Left kidney (tissue), 2 donors: ENCODE data around the gene SLC12A9. TPM values are rescaled to one million over a fixed set of nuclear protein-coding genes. Genes with fewer than 3 reads are reported as not detected.

ENCODE experiments used
- DNase-seq: peaks from one replicate; pipeline ENCODE4 v3.0.0-alpha.2; 2013
- polyA plus RNA-seq: library from polyadenylated mRNA; unstranded; fragments of 120-200 nt; gene quantifications from one replicate; pipeline ENCODE4 v1.2.1, GENCODE V29; 2013; ENCODE audit not compliant: insufficient read length

SLC12A9 gene
- polyA plus RNA-seq, 1 donor, result 29.9 TPM

DNA sequence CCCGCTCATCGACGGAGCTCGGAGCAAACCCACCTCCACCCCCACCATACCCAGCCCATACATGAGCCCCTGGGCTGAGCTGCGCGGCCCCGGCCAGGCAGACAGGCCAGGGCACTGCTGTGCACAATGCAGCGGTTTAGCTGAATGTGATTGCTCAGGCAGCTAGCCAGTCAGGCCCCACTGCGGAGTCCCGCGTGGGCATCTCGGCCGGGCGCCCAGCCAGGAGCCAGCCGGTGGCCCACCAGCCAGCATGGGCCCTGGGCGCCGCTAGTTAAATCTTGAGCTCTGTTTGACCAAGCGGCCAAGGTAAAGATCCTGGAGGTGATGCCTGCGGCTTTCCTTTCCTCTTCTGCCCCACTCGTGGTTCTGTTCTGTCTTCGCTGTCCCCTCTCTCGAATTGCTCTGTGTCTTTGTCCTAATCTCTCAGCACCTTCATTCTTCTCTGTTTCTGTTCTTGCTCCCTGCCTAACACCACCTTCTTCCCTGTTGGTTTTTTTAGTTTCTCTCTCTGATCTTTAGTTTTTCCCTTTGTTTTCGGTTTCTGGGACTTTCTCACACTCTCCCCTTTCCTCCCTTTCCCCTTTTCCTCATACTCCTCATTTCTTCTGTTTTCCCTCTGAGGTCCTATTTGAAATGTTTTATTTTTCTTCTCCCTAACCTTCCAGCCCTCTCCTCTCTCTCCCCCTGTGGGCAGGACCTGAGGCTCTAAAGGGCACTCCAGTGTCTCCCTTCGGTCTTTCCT, 30.4 kb downstream of the SLC12A9 start:
- DNase-seq, result no peak

DNA sequence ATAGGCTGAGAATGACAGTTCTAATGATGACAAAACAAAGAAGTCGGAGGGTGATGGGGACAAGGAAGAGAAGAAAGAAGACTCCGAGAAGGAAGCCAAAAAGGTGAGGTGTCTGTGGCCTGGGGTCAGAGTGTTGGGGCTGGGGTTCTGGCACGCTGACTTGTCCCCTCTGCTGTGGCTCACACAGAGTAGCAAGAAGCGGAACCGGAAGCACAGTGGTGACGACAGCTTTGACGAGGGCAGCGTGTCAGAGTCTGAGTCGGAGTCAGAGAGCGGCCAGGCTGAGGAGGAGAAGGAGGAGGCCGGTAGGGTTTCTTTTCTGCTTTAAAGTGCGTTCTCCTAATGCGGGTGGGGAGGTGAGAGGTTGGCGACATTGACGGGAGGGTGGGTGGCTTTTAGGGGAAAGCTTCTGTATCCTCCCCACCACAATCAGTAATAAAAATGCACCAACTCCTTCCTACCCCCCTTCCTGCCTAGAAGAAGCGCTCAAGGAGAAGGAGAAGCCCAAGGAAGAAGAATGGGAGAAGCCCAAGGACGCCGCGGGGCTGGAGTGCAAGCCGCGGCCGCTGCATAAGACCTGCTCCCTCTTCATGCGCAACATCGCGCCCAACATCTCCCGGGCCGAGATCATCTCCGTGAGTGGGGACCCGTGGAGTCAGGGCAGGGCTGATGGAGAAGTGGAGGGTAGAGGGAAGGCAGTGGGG, 32.4 kb downstream of the SLC12A9 start:
- DNase-seq, result no peak

DNA sequence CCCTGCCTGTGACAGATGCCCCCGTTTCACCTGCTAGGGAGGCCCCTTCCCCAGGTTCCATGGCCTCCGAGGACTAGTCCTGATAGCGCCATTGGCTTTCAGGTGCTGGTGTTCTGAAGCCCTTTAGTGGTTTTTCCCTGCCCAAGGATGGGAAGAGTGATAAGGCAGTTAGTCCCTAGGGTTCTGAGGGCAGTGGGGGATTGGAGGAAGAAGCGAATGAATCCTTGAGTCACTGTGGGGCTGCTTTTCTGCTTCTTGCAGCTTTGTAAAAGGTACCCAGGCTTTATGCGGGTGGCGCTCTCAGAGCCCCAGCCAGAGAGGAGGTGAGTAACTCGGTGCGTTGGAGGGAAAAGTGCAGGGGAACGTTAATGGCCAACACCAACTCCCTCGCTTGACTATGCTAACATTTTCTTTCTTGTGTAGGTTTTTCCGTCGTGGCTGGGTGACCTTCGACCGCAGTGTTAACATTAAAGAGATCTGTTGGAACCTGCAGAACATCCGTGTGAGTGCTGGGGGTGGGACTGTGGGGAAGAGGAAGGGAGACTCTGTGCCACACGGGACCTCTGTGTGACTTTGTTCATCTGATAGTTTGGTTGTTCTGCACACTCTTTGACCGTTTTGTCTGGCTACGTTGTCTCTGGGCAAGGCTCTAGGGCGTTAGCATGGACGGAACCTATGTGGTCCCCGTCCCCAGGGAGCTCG, 33.1 kb downstream of the SLC12A9 start:
- no peak for DNase-seq

DNA sequence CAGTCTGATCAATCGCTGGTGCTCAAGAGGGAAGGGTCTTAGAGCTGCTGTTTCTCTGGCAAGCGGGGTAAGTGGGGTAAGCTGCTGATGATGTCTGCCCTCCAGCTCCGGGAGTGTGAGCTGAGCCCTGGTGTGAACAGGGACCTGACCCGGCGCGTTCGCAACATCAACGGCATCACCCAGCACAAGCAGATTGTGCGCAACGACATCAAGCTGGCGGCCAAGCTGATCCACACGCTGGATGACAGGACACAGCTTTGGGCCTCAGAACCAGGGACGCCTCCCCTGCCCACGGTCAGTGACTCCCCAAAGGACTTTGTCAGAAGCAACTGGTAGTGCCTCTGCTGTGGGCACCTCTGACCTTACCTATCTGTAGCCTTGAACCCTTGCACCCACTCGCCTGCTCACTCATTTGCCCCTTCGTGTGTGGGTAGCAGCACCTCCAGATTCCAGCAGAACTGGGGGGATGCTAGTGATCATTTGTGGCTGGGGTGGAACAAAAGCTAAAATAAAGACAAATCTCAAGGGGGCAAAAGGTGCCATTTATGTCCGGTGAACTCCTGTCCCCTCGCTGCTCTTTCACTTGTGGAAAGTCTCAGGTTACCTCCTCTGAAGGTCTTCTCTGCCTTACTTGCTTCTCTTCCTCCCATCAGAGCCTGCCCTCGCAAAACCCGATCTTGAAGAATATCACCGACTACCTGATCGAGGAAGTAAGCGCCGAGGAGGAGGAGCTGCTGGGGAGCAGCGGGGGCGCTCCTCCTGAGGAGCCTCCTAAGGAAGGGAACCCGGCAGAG, 33.8 kb downstream of the SLC12A9 start:
- DNase-seq, result no peak

DNA sequence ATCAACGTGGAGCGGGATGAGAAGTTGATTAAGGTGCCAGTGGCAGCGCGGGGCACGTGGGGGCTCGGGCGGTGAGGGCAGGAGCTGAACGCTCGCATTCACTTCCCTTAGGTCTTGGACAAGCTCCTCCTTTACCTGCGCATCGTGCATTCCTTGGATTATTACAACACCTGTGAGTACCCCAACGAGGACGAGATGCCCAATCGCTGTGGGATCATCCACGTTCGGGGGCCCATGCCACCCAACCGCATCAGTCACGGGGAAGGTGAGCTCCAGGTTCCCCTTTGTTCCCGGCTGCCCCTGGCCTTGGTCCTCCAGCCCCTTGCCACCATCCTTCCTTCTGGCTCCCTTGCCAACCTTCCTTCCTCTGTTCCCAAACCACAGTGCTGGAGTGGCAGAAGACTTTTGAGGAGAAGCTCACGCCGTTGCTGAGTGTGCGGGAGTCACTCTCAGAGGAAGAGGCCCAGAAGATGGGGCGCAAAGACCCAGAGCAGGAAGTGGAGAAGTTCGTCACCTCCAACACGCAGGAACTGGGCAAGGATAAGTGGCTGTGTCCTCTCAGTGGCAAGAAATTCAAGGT, 34.5 kb downstream of the SLC12A9 start:
- no peak for DNase-seq

DNA sequence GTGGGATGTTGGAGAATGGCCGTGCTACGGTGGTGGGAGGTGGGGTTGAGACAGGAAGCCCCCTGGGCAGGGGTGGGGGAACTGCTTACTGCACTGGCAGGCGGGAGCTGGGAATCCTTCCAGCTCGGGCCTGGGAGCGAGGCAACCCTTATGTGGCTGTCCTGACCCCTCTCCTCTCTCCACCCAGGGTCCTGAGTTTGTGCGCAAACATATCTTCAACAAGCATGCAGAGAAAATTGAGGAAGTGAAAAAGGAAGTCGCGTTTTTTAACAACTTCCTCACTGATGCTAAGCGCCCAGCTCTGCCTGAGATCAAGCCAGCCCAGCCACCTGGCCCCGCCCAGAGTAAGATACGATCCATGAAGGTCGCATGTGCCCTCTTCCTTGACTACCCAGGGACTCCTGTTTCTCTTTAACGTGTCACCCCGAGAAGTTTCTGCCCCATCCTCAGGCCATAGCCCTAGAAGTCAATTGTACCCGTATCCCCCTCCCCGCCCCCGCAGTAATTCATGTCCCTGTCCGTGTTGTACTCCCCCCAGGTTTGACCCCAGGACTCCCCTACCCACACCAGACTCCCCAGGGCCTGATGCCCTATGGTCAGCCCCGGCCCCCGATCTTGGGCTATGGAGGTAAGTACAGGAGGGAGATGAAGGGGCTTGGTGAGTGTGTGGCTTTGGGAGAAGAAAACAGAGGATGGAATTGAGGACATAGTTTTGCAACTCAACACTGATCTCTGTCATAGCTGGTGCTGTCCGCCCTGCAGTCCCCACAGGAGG, 35.2 kb downstream of the SLC12A9 start:
- DNase-seq, result no peak

DNA sequence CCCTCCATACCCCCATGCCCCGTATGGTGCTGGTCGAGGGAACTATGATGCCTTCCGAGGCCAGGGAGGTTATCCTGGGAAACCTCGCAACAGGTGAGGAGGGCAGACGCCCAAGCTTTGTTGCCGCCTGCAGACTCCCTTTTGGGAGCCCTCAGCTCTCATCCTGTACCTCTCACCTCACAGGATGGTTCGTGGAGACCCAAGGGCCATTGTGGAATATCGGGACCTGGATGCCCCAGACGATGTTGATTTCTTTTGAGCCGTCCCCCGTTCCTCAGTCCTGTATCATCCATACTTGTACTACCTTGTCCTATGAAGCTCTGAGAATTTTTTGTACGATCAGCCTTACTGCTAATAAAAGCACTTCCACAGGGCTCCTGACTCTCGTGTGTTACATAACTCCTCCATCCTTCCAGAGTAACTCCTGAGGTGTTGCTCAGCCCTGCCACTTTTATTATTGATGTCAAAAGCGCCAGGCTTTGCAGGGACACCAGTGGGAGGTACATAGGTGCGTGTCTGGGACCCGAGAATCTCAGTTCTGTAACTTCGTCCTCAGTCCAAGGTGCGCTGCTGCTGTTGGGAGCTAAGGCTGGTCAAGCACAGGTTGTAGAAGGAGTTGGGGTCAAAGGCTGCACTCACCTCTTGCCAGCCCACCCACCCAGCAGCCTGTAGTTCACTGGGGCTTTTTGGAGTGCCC, 35.9 kb downstream of the SLC12A9 start:
- DNase-seq, result no peak

DNA sequence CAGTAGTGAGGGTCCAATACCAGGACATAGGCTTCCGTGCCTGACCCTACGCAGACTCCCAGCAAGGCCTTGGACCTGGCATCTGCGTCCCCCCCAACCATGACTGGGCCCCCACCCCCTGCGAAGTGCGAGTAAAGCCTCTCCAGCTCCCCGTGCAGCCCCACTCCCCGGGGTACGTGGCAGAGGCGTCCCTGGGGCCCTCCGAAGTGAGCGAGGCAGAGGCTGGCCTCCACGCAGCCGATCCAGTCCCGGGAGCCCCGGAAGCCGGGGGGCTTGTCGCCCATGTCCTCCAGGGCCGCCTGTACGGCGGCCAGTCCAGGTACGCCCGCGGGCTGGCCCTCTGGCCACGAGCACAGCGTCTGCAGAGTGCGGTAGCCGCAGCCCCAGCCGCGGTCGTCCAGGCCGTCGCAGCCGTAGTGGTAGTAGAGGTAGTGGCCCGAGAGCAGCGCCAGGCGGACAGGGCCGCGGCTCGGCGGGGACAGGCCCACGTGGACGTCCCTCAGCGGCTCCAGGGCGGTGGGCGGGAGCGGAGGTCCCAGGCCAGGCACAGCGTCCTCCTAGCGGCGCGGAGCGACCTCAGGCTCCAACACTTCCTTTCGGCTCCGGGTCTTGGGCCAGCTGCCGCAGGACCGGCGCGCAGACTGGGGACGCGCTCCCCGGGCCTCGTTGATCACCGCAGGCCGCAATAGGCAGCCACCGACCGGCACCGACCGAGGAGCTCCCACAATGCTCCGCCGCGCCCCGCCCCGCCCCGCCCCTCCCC, 36.7 kb downstream of the SLC12A9 start, which contains the start of gene UFSP1:
Gene UFSP1 (minus strand): TSS at position 728 of the 763 bp plus-strand sequence. CDS start 444 bp downstream, at position 284.
- DNase-seq, result no peak

DNA sequence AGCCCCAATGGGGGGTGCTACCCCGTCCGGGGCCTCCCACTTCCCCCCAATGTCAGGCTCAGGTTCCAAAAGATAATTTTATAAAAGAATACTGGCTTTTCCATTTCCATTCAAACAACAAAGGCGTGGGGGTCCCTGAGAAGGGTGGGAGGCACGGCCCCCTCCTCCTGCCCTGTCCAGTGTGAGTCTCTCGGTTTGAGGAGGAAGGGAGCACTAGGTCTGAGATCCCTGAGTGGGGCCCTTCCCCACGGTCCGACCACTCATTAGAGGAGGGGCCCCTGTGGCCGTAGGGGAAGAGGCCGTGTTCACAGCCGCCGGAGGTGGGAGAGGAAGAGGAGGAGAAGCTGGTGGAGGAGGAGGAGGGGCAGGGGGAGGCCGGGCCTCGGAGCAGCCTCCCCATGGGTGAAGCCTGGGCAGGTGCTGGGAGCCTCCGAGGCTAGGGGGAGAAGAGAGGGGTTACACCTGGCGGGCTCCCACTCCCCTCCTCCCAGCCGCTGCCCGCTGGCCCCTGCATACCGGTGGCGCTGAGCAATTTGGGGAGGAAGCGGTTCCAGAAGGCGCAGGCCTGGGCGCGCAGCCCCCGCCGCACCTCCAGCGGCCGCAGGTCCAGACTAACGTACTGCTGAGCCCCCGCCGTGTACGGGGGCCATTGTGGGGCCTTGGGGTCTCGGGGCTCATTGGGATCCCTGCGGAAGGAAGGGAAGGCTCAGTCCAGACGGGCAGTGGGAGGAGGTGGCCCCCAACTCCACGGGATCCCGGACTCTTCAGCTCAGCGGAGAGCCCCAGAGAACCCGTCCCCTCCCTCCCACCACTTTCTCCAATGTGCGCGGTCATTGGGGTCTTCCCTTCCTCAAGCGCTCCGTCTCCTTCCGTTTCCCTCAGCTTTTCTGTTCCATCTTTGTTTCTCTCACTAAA, 38.4 kb downstream of the SLC12A9 start:
- DNase-seq, result no peak

DNA sequence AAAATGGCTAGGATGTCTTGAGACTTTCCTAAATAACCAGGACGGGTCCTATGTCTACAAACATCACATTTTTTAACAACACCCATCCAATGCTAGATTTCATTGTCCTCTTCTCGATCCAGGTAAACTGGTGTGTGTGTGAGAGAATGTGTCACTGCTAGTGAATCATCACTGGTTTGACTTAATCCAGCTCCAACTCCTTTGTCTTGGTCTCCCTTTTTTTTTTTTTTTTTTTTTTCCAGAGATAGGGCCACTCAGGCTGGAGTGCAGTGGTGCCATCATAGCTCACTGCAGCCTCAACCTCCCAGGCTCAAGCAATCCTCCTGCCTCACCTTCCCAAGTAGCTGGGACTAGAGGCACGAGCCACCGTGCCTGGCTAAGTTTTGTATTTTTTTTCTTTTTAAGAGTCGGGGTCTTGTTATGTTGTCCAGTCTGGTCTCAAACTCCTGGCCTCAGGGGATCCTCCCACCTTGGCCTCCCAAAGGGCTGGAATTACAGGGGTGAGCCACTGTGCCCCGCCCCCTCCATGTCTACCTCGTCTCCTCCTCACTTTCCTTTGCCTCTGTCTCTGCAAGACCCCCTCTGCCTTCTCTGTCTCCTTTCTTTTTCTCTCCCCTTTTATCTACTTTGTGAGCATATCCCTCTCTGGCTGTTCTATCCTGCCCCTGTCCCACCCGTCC, 39.2 kb downstream of the SLC12A9 start:
- DNase-seq, result no peak

DNA sequence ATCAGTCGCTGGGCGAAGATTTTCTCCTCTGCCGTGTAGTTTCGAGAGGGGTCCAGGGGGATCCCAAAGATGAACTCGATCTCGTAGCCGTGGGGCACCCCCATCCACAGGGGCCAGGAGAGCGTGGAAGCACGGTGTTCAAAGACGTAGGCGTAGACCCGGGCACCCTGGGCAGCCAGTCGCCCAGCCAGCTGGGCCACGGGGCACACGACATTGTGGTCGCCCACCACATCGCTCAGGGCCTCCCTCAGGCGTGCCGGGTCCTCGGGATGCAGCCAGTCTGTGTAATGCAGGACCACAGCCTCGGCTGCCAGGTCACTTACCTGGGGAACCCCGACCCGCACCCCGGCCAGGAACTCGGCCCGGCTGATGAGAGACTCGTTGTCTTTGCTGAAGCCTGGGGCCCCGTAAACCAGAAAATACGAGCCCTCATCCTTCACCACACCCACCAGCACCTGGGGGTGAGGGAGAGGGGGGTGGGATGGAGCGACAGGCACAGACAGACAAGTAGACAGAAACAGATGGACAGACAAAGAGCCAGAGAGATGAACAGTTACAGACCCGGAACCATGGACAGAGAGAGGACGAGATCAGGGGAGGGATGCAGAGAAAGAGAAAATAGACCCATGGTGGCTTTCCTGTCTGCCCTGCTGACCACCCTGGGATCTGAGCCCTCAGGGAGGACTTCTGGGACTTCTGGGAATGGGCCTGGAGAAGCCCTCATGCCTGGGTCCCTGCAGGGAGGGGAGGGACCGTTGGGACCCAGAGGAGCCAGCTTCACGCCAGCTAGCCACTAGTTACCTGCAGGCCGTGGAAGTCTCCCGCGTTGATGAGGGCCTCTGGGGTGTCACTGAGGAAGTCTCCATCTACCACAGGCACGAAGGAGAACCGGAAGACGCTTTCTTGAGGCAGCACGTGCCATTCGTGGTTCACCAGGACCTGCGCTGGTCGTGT, 40.1 kb downstream of the SLC12A9 start:
- no peak for DNase-seq

DNA sequence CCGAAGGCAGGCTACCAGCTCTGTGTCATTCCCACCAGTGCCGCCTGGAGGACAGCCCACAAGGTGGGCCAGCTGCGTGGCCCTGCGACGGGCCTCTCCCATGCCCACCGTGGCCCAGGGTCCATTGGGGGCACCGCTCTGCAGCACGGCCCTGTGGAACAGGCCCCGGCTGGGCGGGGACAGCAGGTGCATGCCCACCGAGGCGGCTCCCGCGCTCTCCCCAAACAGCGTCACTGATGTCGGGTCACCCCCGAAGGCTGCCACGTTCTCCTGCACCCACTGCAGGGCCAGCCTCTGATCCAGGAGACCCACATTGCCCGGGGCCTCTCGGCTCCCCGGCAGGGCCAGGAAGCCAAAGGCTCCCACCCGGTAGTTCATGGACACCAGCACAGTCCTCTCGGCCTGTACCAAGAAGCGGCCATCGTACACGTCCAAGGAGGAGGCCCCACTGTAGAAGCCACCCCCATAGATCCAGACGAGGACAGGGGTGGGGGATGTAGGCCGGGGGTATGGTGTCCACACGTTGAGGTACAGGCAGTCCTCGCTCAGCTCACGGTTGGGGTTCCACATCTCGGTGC, 40.9 kb downstream of the SLC12A9 start:
- DNase-seq, result no peak

DNA sequence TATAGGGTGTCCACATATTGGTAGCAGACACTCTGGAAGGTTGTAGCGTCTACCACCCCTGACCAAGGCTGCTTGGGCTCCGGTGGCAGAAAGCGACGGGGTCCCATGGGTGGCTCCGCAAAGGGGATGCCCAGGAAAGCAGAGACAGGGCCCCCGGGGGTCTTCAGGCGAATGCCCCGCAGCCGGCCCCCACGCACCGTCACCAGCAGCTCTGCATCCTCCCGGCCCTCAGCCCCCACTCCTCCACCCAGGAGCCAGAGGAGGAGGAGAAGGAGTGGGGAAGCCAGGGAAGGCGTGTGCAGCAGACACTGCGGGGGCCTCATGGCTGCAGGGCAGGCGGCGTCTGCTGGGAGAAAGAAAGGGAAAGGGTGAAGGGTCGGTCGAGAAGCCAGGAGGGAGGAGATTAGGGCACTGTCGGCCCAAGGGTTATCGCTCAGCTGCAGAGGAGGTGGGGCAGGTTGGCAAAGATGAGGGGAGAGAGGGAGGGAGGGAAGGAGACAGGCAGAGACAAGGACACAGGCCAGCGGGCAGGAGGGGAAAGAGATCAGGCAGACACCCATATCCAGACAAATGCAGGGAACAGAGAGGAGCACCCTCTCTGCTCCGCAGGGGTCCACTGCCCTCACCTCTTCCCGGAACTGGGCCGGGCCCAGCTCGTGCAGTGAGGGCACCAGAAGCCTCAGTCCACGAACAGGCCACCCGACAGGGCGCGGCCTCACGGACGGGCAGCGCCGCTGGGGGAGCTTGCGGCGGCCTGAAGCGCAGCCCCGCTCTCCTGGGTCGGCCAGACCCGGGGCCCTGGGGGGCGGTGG, 41.6 kb downstream of the SLC12A9 start:
- DNase-seq, result no peak

DNA sequence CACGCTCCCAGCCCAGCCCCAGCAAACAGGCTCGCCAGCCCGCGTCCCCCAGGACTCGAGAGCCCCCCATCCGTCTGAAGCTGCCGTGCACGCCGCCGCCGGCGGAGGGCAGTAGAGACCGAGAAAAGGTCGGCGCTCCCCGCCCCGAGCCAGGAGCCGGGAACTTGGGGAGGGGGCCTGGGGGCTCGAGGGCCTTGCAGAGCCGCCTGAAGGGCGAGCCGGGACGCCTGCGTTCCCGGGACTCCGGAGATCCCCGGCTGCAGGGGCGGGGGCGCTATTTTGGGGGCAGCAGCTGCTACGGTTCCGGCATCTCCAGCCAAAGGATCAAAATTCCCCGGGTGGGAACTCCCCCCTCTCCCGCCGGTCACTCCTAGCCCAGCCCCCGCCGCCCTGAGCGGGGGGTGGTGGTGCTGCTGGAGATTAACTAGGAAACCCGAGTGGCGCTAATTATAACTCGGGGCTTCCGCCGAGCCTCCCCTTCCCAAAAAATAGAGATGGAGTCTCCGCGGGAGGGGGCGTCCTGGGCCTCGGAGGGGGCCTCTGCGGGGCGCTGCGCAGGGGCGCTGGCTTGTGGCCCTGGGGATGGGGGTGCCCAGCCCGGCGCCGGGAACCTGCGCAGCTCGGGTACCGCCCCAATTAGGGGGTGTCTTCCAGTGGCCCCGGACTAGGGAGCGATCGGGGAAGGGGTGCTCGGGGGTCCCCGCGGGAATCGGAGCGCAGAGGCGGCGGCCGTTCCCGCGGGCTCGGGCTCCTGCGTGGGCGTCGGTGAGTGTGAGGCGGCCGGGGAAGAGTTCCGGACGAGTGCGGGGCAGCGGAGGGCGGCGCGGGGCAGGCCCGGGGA, 42.6 kb downstream of the SLC12A9 start:
- peak; percentile 60 for DNase-seq

DNA sequence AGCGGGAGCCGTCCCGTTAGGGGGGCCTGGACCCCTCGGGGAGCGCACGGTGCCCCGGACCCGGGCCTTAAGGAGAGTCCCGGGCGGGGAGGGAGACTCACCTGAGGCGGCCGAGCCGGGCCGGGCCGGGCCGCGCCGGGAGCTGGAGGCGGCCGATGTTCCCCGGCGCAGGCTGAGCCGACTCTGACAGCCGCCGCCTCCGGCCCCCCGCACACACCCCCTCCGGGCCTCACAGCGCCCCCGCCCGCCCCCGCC, 43.1 kb downstream of the SLC12A9 start, which contains the start of gene ACHE:
Gene ACHE (minus strand): TSS at position 188 of the 255 bp plus-strand sequence. CDS start 1,656 bp downstream, outside the sequence.
- DNase-seq, result no peak
